Stimulated activated CD4-positive, alpha-beta T cell treated with anti-CD3 and anti-CD28 coated beads, Interleukin-4, amount 100 ng/mL, for 4 hours (primary cell): Measurements from ENCODE around the gene WWC1.

Experiments used
- DNase-seq, 2 experiments: peaks; one replicate each; pipeline ENCODE4 v3.0.0-alpha.2; 2020

The WWC1 gene

GRCh38 chr5:168365581-168366081, 74.2 kb downstream of the WWC1 start:
- no peak for DNase-seq

- DNase-seq, result no peak
Measured at GRCh38 chr5:168366116-168366515, 74.7 kb downstream of the WWC1 start.

- DNase-seq, result no peak
Measured at GRCh38 chr5:168368854-168369253, 77.4 kb downstream of the WWC1 start.

GRCh38 chr5:168370831-168371230, 79.4 kb downstream of the WWC1 start:
- DNase-seq, result no peak

- no peak for DNase-seq
Measured at GRCh38 chr5:168372356-168372946, 81.0 kb downstream of the WWC1 start.

- DNase-seq, result no peak
Measured at GRCh38 chr5:168374532-168374931, 83.1 kb downstream of the WWC1 start.

GRCh38 chr5:168375214-168375613, 83.8 kb downstream of the WWC1 start:
- no peak for DNase-seq

- DNase-seq, result no peak
Measured at GRCh38 chr5:168377525-168377924, 86.1 kb downstream of the WWC1 start.

- no peak for DNase-seq
Measured at GRCh38 chr5:168378741-168379140, 87.3 kb downstream of the WWC1 start.

- no peak for DNase-seq
Measured at GRCh38 chr5:168382421-168382820, 91.0 kb downstream of the WWC1 start.

- DNase-seq, result no peak
Measured at GRCh38 chr5:168390491-168390890, 99.0 kb downstream of the WWC1 start.

- no peak for DNase-seq
Measured at GRCh38 chr5:168393773-168394172, 102.3 kb downstream of the WWC1 start.

GRCh38 chr5:168400429-168401220, 109.2 kb downstream of the WWC1 start:
- no peak for DNase-seq

- DNase-seq, result no peak
Measured at GRCh38 chr5:168401226-168401625, 109.8 kb downstream of the WWC1 start.

- DNase-seq, result no peak
Measured at GRCh38 chr5:168401880-168402279, 110.4 kb downstream of the WWC1 start.

GRCh38 chr5:168404365-168404764, 112.9 kb downstream of the WWC1 start:
- no peak for DNase-seq

GRCh38 chr5:168407211-168407610, 115.8 kb downstream of the WWC1 start:
- DNase-seq, result no peak

- DNase-seq, result no peak
Measured at GRCh38 chr5:168408561-168409305, 117.3 kb downstream of the WWC1 start.

- peak in 1 of 2 experiments; percentile 5 for DNase-seq
Measured at GRCh38 chr5:168409591-168410458, 118.4 kb downstream of the WWC1 start.

GRCh38 chr5:168411871-168412270, 120.4 kb downstream of the WWC1 start:
- DNase-seq, result no peak

- DNase-seq, result no peak
Measured at GRCh38 chr5:168413062-168413461, 121.6 kb downstream of the WWC1 start.

GRCh38 chr5:168413596-168413995, 122.2 kb downstream of the WWC1 start:
- no peak for DNase-seq

GRCh38 chr5:168415401-168415800, 124.0 kb downstream of the WWC1 start:
- DNase-seq, result no peak
